Tibial nerve (tissue), 4 donors: Measurements from ENCODE around the gene COL4A1. TPM values are rescaled to one million over a fixed set of nuclear protein-coding genes. Genes with fewer than 3 reads are reported as not detected.
A peak's percentile ranks its signal among the peaks of the same experiment; 100 is the strongest.

Source experiments
- DNase-seq, 2 donors: peaks; one replicate each; pipeline ENCODE4 v3.0.0-alpha.2; 2019; ENCODE audit warnings: low spot score in 2 of 2
- H3K27ac ChIP-seq, 4 donors: fragments of 200-600 bp; sonication (generic) in 3 of 4; one replicate each; pipeline ENCODE4 v1.5.1; 2017 to 2019; ENCODE audit warnings: mild to moderate bottlenecking in 1 of 4
- H3K27me3 ChIP-seq, 2 donors: fragments of 200-600 bp; sonication (generic) in 1 of 2; one replicate each; pipeline versions ENCODE4 v1.5.1 to v1.6.0; 2017 to 2019
- H3K36me3 ChIP-seq, 3 donors: fragments of 200-600 bp; sonication (generic); one replicate each; pipeline ENCODE4 v1.5.1; 2018 to 2019
- H3K4me1 ChIP-seq, 4 donors: fragments of 200-600 bp; sonication (generic) in 3 of 4; one replicate each; pipeline ENCODE4 v1.5.1; 2017 to 2019
- H3K4me3 ChIP-seq, 4 donors: fragments of 200-600 bp; sonication (generic) in 3 of 4; one replicate each; pipeline ENCODE4 v1.5.1; 2017 to 2019; ENCODE audit warnings: mild to moderate bottlenecking in 1 of 4, moderate library complexity in 1 of 4
- H3K9me3 ChIP-seq, 4 donors: fragments of 200-600 bp; sonication (generic) in 3 of 4; one replicate each; pipeline ENCODE4 v1.5.1; 2017 to 2019
- CTCF ChIP-seq, 5 experiments: fragments of 200-600 bp in 3 of 5; fragments of 450-650 bp in 2 of 5; sonication (generic) in 3 of 5; IDR thresholded peaks; one replicate each; pipeline ENCODE4 v1.5.1; 2016 to 2019; ENCODE audit warnings: antibody characterized with exemption in 5 of 5, mild to moderate bottlenecking in 3 of 5, moderate library complexity in 2 of 5
- EP300 ChIP-seq, 2 donors: sonication (generic); formaldehyde crosslinking; IDR thresholded peaks; one replicate each; pipeline ENCODE4 v1.6.1; 2017; ENCODE audit warnings: antibody characterized with exemption in 2 of 2, mild to moderate bottlenecking in 1 of 2
- POLR2A ChIP-seq, 2 donors: fragments of 450-650 bp; IDR thresholded peaks; one replicate each; pipeline ENCODE4 v1.6.1; 2017; ENCODE audit warnings: antibody characterized with exemption in 2 of 2, mild to moderate bottlenecking in 2 of 2, moderate library complexity in 2 of 2
- WGBS, 2 donors: methylation state at CpG; one replicate each; pipeline ENCODE4 v1.1.5; 2018; 5-methylcytosine and 5-hydroxymethylcytosine counted together
- total RNA-seq, 4 donors: library from RNA; depleted of rRNA; stranded (reverse); fragments of >200 nt; gene quantifications; one replicate each; pipeline ENCODE4 v1.1.0, GENCODE V29; 2016

The COL4A1 gene
- total RNA-seq, 4 donors from 2014 or later, result 385 to 583 (median 526) TPM

DNA sequence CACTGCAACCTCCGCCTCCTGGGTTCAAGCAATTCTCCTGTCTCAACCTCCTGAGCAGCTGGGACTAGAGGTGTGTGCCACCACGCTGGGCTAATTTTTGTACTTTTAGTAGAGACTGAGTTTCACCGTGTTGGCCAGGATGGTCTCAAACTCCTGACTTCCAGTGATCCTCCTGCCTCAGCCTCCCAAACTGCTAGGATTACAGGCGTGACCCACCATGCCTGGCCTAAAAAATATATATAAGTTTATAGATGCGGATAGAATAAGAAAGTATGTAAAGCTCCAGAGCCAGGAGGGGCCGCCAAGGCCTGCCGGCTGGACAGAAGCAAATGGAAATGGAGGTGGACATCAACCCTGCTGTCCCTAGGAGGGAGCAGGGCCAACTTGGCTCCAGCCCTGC lies 66.0 kb downstream of the COL4A1 start:
- Histone ChIP-seq H3K4me1 (peaks cover 0 to 83% (median 31%) of the 10 kb centered on the region in 4 donors), H3K27me3 (no peaks in the 10 kb centered on the region), H3K36me3 (peaks cover 0 to 28% (median 0%) of the 10 kb centered on the region in 3 donors), H3K27ac (peak overlapping the region in 1 of 4 donors; percentile 56), H3K9me3 (no peaks in the 10 kb centered on the region), H3K4me3 (no peak overlapping the region)
- no peak for DNase-seq
- WGBS, 2 donors, result 90% methylated on average over 7 of the region's 7 CpGs
- no peak for TF ChIP-seq CTCF (IDR thresholded peaks at IDR 0.05)
- no peak for TF ChIP-seq POLR2A (IDR thresholded peaks at IDR 0.05)
- TF ChIP-seq EP300 (IDR thresholded peaks at IDR 0.05), result no peak

DNA sequence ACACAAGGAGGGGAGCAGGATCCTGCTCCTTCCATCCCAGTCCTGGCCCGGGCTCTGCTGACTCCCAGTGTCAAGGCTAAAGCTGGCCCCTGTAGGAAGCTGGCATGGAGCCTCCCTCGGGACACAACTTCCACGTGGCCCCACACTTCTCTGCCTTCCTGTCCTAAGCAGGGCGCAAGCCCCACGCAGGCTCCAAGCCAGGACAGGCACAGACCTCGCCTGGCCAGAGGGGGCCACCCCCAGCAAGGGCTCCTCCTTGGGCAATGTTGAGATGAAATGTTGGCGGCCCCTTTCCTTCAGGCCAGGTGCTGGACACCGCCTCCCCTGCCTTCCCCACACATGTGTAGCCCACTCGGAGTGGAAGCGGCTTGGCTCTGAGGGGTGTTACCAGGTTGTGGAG lies 66.6 kb downstream of the COL4A1 start:
- peaks cover 0 to 77% (median 26%) of the 10 kb centered on the region in 4 donors for H3K4me1 ChIP-seq
- DNase-seq, result no peak
- no peak for TF ChIP-seq EP300 (IDR thresholded peaks at IDR 0.05)
- TF ChIP-seq CTCF (IDR thresholded peaks at IDR 0.05), result no peak
- no peak for TF ChIP-seq POLR2A (IDR thresholded peaks at IDR 0.05)
- peak overlapping the region in 2 of 4 donors; percentile 56 to 61 for H3K27ac ChIP-seq
- no peaks in the 10 kb centered on the region for H3K9me3 ChIP-seq
- peaks cover 0 to 28% (median 0%) of the 10 kb centered on the region in 3 donors for H3K36me3 ChIP-seq
- WGBS, 2 donors, result 69 to 79% methylated on average over 9 to 10 of the region's 10 CpGs
- no peak overlapping the region for H3K4me3 ChIP-seq
- H3K27me3 ChIP-seq, result no peaks in the 10 kb centered on the region

- 46 to 57% methylated on average over 5 of the region's 5 CpGs for WGBS, 2 donors
- peak overlapping the region in 2 of 4 donors; percentile 58 to 83 for H3K27ac ChIP-seq
- H3K4me1 ChIP-seq, result peaks cover 0 to 71% (median 21%) of the 10 kb centered on the region in 4 donors
- no peaks in the 10 kb centered on the region for H3K27me3 ChIP-seq
- DNase-seq, result no peak
- no peaks in the 10 kb centered on the region for H3K9me3 ChIP-seq
- TF ChIP-seq EP300 (IDR thresholded peaks at IDR 0.05) (no peak), CTCF (IDR thresholded peaks at IDR 0.05) (no peak), POLR2A (IDR thresholded peaks at IDR 0.05) (no peak)
- H3K4me3 ChIP-seq, result no peak overlapping the region
- peaks cover 0 to 28% (median 0%) of the 10 kb centered on the region in 3 donors for H3K36me3 ChIP-seq
Observed at GRCh38 chr13:110239280-110240125, 67.5 kb downstream of the COL4A1 start.

- Histone ChIP-seq H3K4me1 (peaks cover 0 to 71% (median 21%) of the 10 kb centered on the region in 4 donors), H3K9me3 (no peaks in the 10 kb centered on the region), H3K4me3 (no peak overlapping the region), H3K27ac (peak overlapping the region in 2 of 4 donors; percentile 58 to 83), H3K36me3 (peaks cover 0 to 28% (median 0%) of the 10 kb centered on the region in 3 donors), H3K27me3 (no peaks in the 10 kb centered on the region)
- 10 to 24% methylated on average over 1 of the region's 1 CpG for whole genome bisulfite sequencing, 2 donors
- TF ChIP-seq CTCF (IDR thresholded peaks at IDR 0.05) (no peak), EP300 (IDR thresholded peaks at IDR 0.05) (peak in 1 of 2 donors; percentile 30), POLR2A (IDR thresholded peaks at IDR 0.05) (no peak)
- DNase-seq, result no peak
Observed at GRCh38 chr13:110238818-110239195, 68.2 kb downstream of the COL4A1 start.
